ENCODE results near the gene RAB36.
"Not testable (repeated sequence)": the region's sequence is repeated elsewhere in the genome, so short reads cannot be mapped to it uniquely, and the experiment has no call there.

Gene RAB36

GRCh38 chr22:23121000-23121421 lies 24.3 kb upstream of the RAB36 start:
- DNase-seq, result no peak

GRCh38 chr22:23121424-23121823 lies 23.9 kb upstream of the RAB36 start:
- no peak for DNase-seq

GRCh38 chr22:23122216-23122957 lies 22.9 kb upstream of the RAB36 start:
- DNase-seq, result no peak

GRCh38 chr22:23122992-23123803 lies 22.1 kb upstream of the RAB36 start:
- DNase-seq, result no peak

- no peak for DNase-seq
Observed at GRCh38 chr22:23123804-23124254, 21.4 kb upstream of the RAB36 start.

GRCh38 chr22:23124611-23125511 lies 20.4 kb upstream of the RAB36 start:
- DNase-seq, result no peak

- DNase-seq, result no peak
Observed at GRCh38 chr22:23125512-23126103, 19.7 kb upstream of the RAB36 start.

GRCh38 chr22:23126165-23127054 lies 18.9 kb upstream of the RAB36 start:
- no peak for DNase-seq

- no peak for DNase-seq
Observed at GRCh38 chr22:23127055-23127756, 18.1 kb upstream of the RAB36 start.

GRCh38 chr22:23127788-23128187 lies 17.5 kb upstream of the RAB36 start:
- DNase-seq, result no peak

GRCh38 chr22:23128269-23129108 lies 16.8 kb upstream of the RAB36 start:
- DNase-seq, result peak; percentile 81

GRCh38 chr22:23129149-23129548 lies 16.1 kb upstream of the RAB36 start:
- DNase-seq, result no peak

- no peak for DNase-seq
Observed at GRCh38 chr22:23130697-23131096, 14.6 kb upstream of the RAB36 start.

- DNase-seq, result no peak
Observed at GRCh38 chr22:23131931-23132330, 13.3 kb upstream of the RAB36 start.

GRCh38 chr22:23132376-23133091 lies 12.7 kb upstream of the RAB36 start:
- DNase-seq, result no peak

- no peak for DNase-seq
Observed at GRCh38 chr22:23133922-23134321, 11.4 kb upstream of the RAB36 start.

GRCh38 chr22:23136991-23137390 lies 8.3 kb upstream of the RAB36 start:
- not testable (repeated sequence) for DNase-seq

GRCh38 chr22:23137468-23137867 lies 7.8 kb upstream of the RAB36 start:
- no peak for DNase-seq

Data from fibroblast of skin of scalp (primary cell).